Keratinocyte (primary cell): Measurements from ENCODE around the gene TRPM6. TPM values are rescaled to one million over a fixed set of nuclear protein-coding genes. Genes with fewer than 3 reads are reported as not detected.

Experiments
- DNase-seq: peaks from one replicate; pipeline ENCODE4 v3.0.0-alpha.2; 2011; ENCODE audit warnings: low read depth, missing footprints, low spot score
- FAIRE-seq: peaks from 2 replicates; lab custom pipeline; 2011; peaks lifted over from hg19 to GRCh38; lab: Jason Lieb, UNC
- H2AFZ ChIP-seq: 2 replicates; pipeline ENCODE4 v1.6.0; 2012; ENCODE audit warnings: low read length, control low read depth, inconsistent platforms; ENCODE audit not compliant: control insufficient read depth
- H3K27ac ChIP-seq: 2 replicates; pipeline ENCODE4 v1.5.1; 2011; ENCODE audit warnings: low read length; ENCODE audit not compliant: control insufficient read depth, insufficient read depth
- H3K27me3 ChIP-seq: 3 replicates; pipeline ENCODE4 v1.6.0; 2011; ENCODE audit warnings: low read length; ENCODE audit not compliant: control insufficient read depth, insufficient read depth; ENCODE audit errors: extremely low read depth
- H3K36me3 ChIP-seq, 2 experiments: 2 replicates in 1 of 2; 3 replicates in 1 of 2; pipeline ENCODE4 v1.5.1; 2011; ENCODE audit warnings: low read length in 2 of 2, mild to moderate bottlenecking in 1 of 2; ENCODE audit not compliant: control insufficient read depth in 2 of 2, insufficient read depth in 2 of 2; ENCODE audit errors: extremely low read depth in 1 of 2
- H3K4me1 ChIP-seq: 3 replicates; pipeline ENCODE4 v1.5.1; 2011; ENCODE audit warnings: low read length; ENCODE audit not compliant: control insufficient read depth, insufficient read depth; ENCODE audit errors: extremely low read depth
- H3K4me2 ChIP-seq: 3 replicates; pipeline ENCODE4 v1.6.0; 2011; ENCODE audit warnings: low read depth, low read length; ENCODE audit not compliant: control insufficient read depth, insufficient read depth; ENCODE audit errors: extremely low read depth
- H3K4me3 ChIP-seq, 3 experiments: fragments of 200-600 bp in 1 of 3; sonication (generic) in 1 of 3; 2 replicates in 2 of 3; 3 replicates in 1 of 3; pipeline ENCODE4 v1.5.1; 2011 to 2016; ENCODE audit warnings: low read length in 3 of 3, mild to moderate bottlenecking in 3 of 3, control low read depth in 2 of 3, inconsistent platforms in 1 of 3, low read depth in 1 of 3, mixed read lengths in 1 of 3, mixed run types in 1 of 3, moderate library complexity in 1 of 3; ENCODE audit not compliant: control insufficient read depth in 2 of 3, insufficient read depth in 2 of 3; ENCODE audit errors: extremely low read depth in 1 of 3
- H3K79me2 ChIP-seq: 2 replicates; pipeline ENCODE4 v1.6.0; 2012; ENCODE audit warnings: low read length; ENCODE audit not compliant: control insufficient read depth, insufficient read depth
- H3K9ac ChIP-seq: 3 replicates; pipeline ENCODE4 v1.6.0; 2011; ENCODE audit warnings: low read length; ENCODE audit not compliant: control insufficient read depth, insufficient read depth; ENCODE audit errors: extremely low read depth
- H3K9me1 ChIP-seq: 3 replicates; pipeline ENCODE4 v1.6.0; 2011; ENCODE audit warnings: low read length; ENCODE audit not compliant: control insufficient read depth, insufficient read depth; ENCODE audit errors: extremely low read depth
- H3K9me3 ChIP-seq: 2 replicates; pipeline ENCODE4 v1.5.1; 2012; ENCODE audit warnings: low read depth, low read length; ENCODE audit not compliant: control insufficient read depth
- H4K20me1 ChIP-seq: 3 replicates; pipeline ENCODE4 v1.6.0; 2011; ENCODE audit warnings: low read length; ENCODE audit not compliant: control insufficient read depth, insufficient read depth; ENCODE audit errors: extremely low read depth
- CTCF ChIP-seq, 3 experiments: IDR thresholded peaks in 1 of 3; conservative IDR thresholded peaks in 1 of 3; optimal IDR thresholded peaks in 1 of 3; 2 replicates in 2 of 3; 3 replicates in 1 of 3; pipeline versions ENCODE3 to v1.5.1; 2011; ENCODE audit warnings: low read length in 3 of 3, mild to moderate bottlenecking in 3 of 3, moderate library complexity in 2 of 3, control low read depth in 1 of 3, inconsistent platforms in 1 of 3; ENCODE audit not compliant: insufficient read depth in 2 of 3; ENCODE audit errors: extremely low read depth in 1 of 3
- EZH2 ChIP-seq: IDR thresholded peaks from one replicate; pipeline ENCODE4 v1.6.1; 2012; ENCODE audit warnings: inconsistent platforms, mild to moderate bottlenecking, low read length, moderate library complexity
- dilution Hi-C: fragments of 300-500 bp; cut with MboI; formaldehyde crosslinking; loops from one replicate; pipeline ENCODE4 v1.7.0; 2020; ENCODE audit warnings: low sequenced_read_pairs; ENCODE audit not compliant: extremely low pct_ligation_motif_present
- polyA plus RNA-seq, 5 experiments: library from polyadenylated mRNA; depleted of rRNA in 3 of 5; stranded (reverse) in 3 of 5; stranded (forward) in 1 of 5; unstranded in 1 of 5; fragments of >200 nt; gene quantifications; 1 replicate in 1 of 5; 2 replicates in 3 of 5; 3 replicates in 1 of 5; pipeline versions ENCODE4 v1.2.1 to v1.2.3, GENCODE V29; 2011 to 2012; ENCODE audit warnings: missing spikeins in 2 of 5, low read depth in 1 of 5, low replicate concordance in 1 of 5

The TRPM6 gene
- polyA plus RNA-seq, 1 donor (not counting 4 experiments of a cell fraction or from before 2014, with no cell fraction given), result 0.18 TPM

GRCh38 chr9:74742191-74742790, 145.4 kb downstream of the TRPM6 start:
- H4K20me1 ChIP-seq, result no peaks in the 10 kb centered on the region
- no peak for DNase-seq
- H3K4me3 ChIP-seq, result no peak overlapping the region
- dilution Hi-C loops, result no loop called here
- no peaks in the 10 kb centered on the region for H3K79me2 ChIP-seq
- no peak overlapping the region for H2AFZ ChIP-seq
- H3K36me3 ChIP-seq, result no peaks in the 10 kb centered on the region
- no peak overlapping the region for H3K4me2 ChIP-seq
- H3K9ac ChIP-seq, result no peak overlapping the region
- no peaks in the 10 kb centered on the region for H3K4me1 ChIP-seq
- no peaks in the 10 kb centered on the region for H3K9me3 ChIP-seq
- no peak overlapping the region for H3K27ac ChIP-seq
- FAIRE-seq, result no peak
- H3K9me1 ChIP-seq, result no peaks in the 10 kb centered on the region
- H3K27me3 ChIP-seq, result no peaks in the 10 kb centered on the region
- TF ChIP-seq CTCF (optimal IDR thresholded peaks at IDR 0.05 in 1 of 3, IDR thresholded peaks at IDR 0.05 in 1 of 3, conservative IDR thresholded peaks at IDR 0.05 in 1 of 3; ENCODE audit: extremely low read depth in 1 of 3, insufficient read depth in 2 of 3, low read length in 3 of 3), result no peak
- no peak for TF ChIP-seq EZH2

- no peaks in the 10 kb centered on the region for H3K9me3 ChIP-seq
- H3K4me1 ChIP-seq, result no peaks in the 10 kb centered on the region
- H3K27me3 ChIP-seq, result no peaks in the 10 kb centered on the region
- dilution Hi-C loops, result no loop called here
- no peak overlapping the region for H3K4me3 ChIP-seq
- H3K79me2 ChIP-seq, result no peaks in the 10 kb centered on the region
- FAIRE-seq, result no peak
- H3K27ac ChIP-seq, result no peak overlapping the region
- H4K20me1 ChIP-seq, result no peaks in the 10 kb centered on the region
- H3K4me2 ChIP-seq, result no peak overlapping the region
- H3K9ac ChIP-seq, result no peak overlapping the region
- H3K36me3 ChIP-seq, result no peaks in the 10 kb centered on the region
- H2AFZ ChIP-seq, result no peak overlapping the region
- TF ChIP-seq CTCF (optimal IDR thresholded peaks at IDR 0.05 in 1 of 3, IDR thresholded peaks at IDR 0.05 in 1 of 3, conservative IDR thresholded peaks at IDR 0.05 in 1 of 3; ENCODE audit: extremely low read depth in 1 of 3, insufficient read depth in 2 of 3, low read length in 3 of 3) (no peak), EZH2 (no peak)
- DNase-seq, result no peak
- no peaks in the 10 kb centered on the region for H3K9me1 ChIP-seq
Observed at GRCh38 chr9:74736646-74737045, 151.1 kb downstream of the TRPM6 start.
